ENCODE data around the gene DNAH10.

The DNAH10 gene

GRCh38 chr12:123967121-123967586 is 205.1 kb downstream of the DNAH10 start:
- H2AFZ ChIP-seq (ENCODE audit: low read depth, low read length, severe bottlenecking) = no peak overlapping the region
- H3K27ac ChIP-seq (ENCODE audit: low read depth, low read length) = no peak overlapping the region
- peaks cover 5% of the 10 kb centered on the region; the same call in 1 of the 2 replicates for H3F3A ChIP-seq (ENCODE audit: insufficient read depth)
- H3K79me2 ChIP-seq (ENCODE audit: insufficient read depth, low read length) = no peaks in the 10 kb centered on the region
- H3K9me2 ChIP-seq (replicated peaks; ENCODE audit: insufficient read depth, low read length) = no peaks in the 10 kb centered on the region
- no peak overlapping the region for H3K4me2 ChIP-seq (ENCODE audit: low read depth, low read length, poor library complexity, severe bottlenecking)
- H3K27me3 ChIP-seq (ENCODE audit: low read length) = no peaks in the 10 kb centered on the region
- peaks cover 5% of the 10 kb centered on the region; the same call in 1 of the 2 replicates for H4K20me1 ChIP-seq (ENCODE audit: low read depth, low read length)
- H3K36me3 ChIP-seq (ENCODE audit: low read length) = no peaks in the 10 kb centered on the region
- no peak overlapping the region for H3K9ac ChIP-seq (ENCODE audit: low read length)
- no peak for TF ChIP-seq EZH2phosphoT487 (conservative IDR thresholded peaks at IDR 0.05; ENCODE audit: low read length)
- TF ChIP-seq, protein P1, sequence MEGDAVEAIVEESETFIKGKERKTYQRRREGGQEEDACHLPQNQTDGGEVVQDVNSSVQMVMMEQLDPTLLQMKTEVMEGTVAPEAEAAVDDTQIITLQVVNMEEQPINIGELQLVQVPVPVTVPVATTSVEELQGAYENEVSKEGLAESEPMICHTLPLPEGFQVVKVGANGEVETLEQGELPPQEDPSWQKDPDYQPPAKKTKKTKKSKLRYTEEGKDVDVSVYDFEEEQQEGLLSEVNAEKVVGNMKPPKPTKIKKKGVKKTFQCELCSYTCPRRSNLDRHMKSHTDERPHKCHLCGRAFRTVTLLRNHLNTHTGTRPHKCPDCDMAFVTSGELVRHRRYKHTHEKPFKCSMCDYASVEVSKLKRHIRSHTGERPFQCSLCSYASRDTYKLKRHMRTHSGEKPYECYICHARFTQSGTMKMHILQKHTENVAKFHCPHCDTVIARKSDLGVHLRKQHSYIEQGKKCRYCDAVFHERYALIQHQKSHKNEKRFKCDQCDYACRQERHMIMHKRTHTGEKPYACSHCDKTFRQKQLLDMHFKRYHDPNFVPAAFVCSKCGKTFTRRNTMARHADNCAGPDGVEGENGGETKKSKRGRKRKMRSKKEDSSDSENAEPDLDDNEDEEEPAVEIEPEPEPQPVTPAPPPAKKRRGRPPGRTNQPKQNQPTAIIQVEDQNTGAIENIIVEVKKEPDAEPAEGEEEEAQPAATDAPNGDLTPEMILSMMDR (IDR thresholded peaks at IDR 0.05; ENCODE audit: insufficient read depth, low read length, poor library complexity, severe bottlenecking) = no peak
- H3K4me3 ChIP-seq (ENCODE audit: insufficient read depth, low read length, poor library complexity, severe bottlenecking) = no peak overlapping the region
- H3K9me3 ChIP-seq (ENCODE audit: insufficient read depth, low read length) = no peaks in the 10 kb centered on the region

- Histone ChIP-seq H3K9me3 (ENCODE audit: insufficient read depth, low read length) (no peaks in the 10 kb centered on the region), H3K9ac (ENCODE audit: low read length) (no peak overlapping the region; the same call in 1 of the 2 replicates), H3F3A (ENCODE audit: insufficient read depth) (peaks cover 5% of the 10 kb centered on the region; the same call in 1 of the 2 replicates), H3K27ac (ENCODE audit: low read depth, low read length) (no peak overlapping the region), H2AFZ (ENCODE audit: low read depth, low read length, severe bottlenecking) (no peak overlapping the region), H3K4me2 (ENCODE audit: low read depth, low read length, poor library complexity, severe bottlenecking) (peak overlapping the region; percentile 73), H3K79me2 (ENCODE audit: insufficient read depth, low read length) (peaks cover 5% of the 10 kb centered on the region; the same call in 1 of the 2 replicates), H3K36me3 (ENCODE audit: low read length) (no peaks in the 10 kb centered on the region), H3K27me3 (ENCODE audit: low read length) (no peaks in the 10 kb centered on the region), H4K20me1 (ENCODE audit: low read depth, low read length) (peaks cover 5% of the 10 kb centered on the region; the same call in 1 of the 2 replicates), H3K9me2 (replicated peaks; ENCODE audit: insufficient read depth, low read length) (no peaks in the 10 kb centered on the region), H3K4me3 (ENCODE audit: insufficient read depth, low read length, poor library complexity, severe bottlenecking) (no peak overlapping the region)
- no peak for TF ChIP-seq EZH2phosphoT487 (conservative IDR thresholded peaks at IDR 0.05; ENCODE audit: low read length)
- TF ChIP-seq, protein P1 (IDR thresholded peaks at IDR 0.05; ENCODE audit: insufficient read depth, low read length, poor library complexity, severe bottlenecking) = no peak
Measured at GRCh38 chr12:123971449-123971769, 209.3 kb downstream of the DNAH10 start.

DNA sequence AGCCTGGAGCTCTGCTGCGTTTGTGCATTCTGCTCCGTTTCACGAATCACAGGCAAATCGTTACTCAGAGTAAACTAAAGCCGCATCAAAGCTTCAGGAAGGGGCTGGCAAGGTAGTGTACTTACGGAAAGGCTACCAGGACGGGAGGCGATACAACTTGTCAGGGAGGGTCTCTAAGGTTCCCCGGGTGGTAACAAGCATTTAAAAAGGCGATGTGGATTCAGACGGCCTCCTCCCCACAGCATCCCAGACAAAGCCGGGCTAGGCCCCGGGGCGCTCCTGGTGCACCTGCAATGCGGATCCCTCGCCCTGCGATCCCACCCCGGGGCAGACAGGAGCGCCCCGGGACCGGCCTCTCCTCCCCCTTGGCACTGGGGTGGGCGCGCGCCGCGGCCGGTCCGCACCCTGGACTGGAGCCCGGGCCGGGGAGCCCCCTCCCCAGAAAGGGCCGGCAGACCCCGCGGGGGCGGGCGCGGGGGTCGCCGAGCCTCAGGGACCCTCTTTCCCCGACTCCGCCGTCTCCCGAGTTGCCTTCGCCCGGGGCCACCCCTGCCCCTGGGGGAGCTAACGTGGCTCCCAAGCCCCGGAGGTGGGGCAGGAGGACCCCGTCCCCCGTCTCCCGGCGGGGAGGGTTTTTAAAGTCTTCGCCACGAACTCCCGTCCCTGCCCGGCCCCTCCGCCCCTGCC is 209.8 kb downstream of the DNAH10 start:
- Histone ChIP-seq H3K27me3 (ENCODE audit: low read length) (no peaks in the 10 kb centered on the region), H3K9ac (ENCODE audit: low read length) (peak overlapping the region; percentile 62), H3K27ac (ENCODE audit: low read depth, low read length) (no peak overlapping the region), H3F3A (ENCODE audit: insufficient read depth) (peaks cover 5% of the 10 kb centered on the region; the same call in 1 of the 2 replicates), H3K4me3 (ENCODE audit: insufficient read depth, low read length, poor library complexity, severe bottlenecking) (peak overlapping the region; percentile 63), H3K9me2 (replicated peaks; ENCODE audit: insufficient read depth, low read length) (no peaks in the 10 kb centered on the region), H2AFZ (ENCODE audit: low read depth, low read length, severe bottlenecking) (peak overlapping the region; percentile 70), H3K9me3 (ENCODE audit: insufficient read depth, low read length) (no peaks in the 10 kb centered on the region), H3K36me3 (ENCODE audit: low read length) (no peaks in the 10 kb centered on the region), H3K4me2 (ENCODE audit: low read depth, low read length, poor library complexity, severe bottlenecking) (peak overlapping the region; percentile 73), H3K79me2 (ENCODE audit: insufficient read depth, low read length) (peaks cover 5% of the 10 kb centered on the region; the same call in 1 of the 2 replicates), H4K20me1 (ENCODE audit: low read depth, low read length) (peaks cover 5% of the 10 kb centered on the region; the same call in 1 of the 2 replicates)
- TF ChIP-seq EZH2phosphoT487 (conservative IDR thresholded peaks at IDR 0.05; ENCODE audit: low read length) = no peak
- TF ChIP-seq, protein P1 (IDR thresholded peaks at IDR 0.05; ENCODE audit: insufficient read depth, low read length, poor library complexity, severe bottlenecking) = no peak

Data from SU-DHL-6 (cell line).